SK-MEL-5 (cell line): ENCODE measurements around the gene HILPDA. TPM values are rescaled to one million over a fixed set of nuclear protein-coding genes. Genes with fewer than 3 reads are reported as not detected.
"Not testable (repeated sequence)": the region's sequence is repeated elsewhere in the genome, so short reads cannot be mapped to it uniquely, and the experiment has no call there.

Source experiments
- DNase-seq: peaks from one replicate; pipeline ENCODE4 v3.0.0-alpha.2; 2016; ENCODE audit warnings: low read depth, low spot score
- in situ Hi-C: cut with HindIII; loops from 2 replicates; pipeline ENCODE4 v1.10.0; 2016; ENCODE audit warnings: low sequenced_read_pairs, high pct_unique_total_duplicates, low pct_unique_long_range_greater_than_20kb
- small RNA-seq, 2 experiments: library from RNA; depleted of rRNA; stranded (forward); fragments of <200 nt; gene quantifications; one replicate each; pipeline ENCODE3, GENCODE V24; 2014
- total RNA-seq: library from RNA; depleted of rRNA; stranded (reverse); fragments of >200 nt; shearing (Covaris generic); gene quantifications from 2 replicates; pipeline ENCODE4 v1.2.3, GENCODE V29; 2014; rRNA removed

HILPDA gene
- total RNA-seq, 1 experiment from 2014 or later, result 15.6 TPM

GRCh38 chr7:128507321-128507993, 51.8 kb downstream of the HILPDA start:
- DNase-seq, result peak; percentile 16
- in situ Hi-C loops, result not testable (repeated sequence)

Small RNA genes within 50 kb of the gene (small RNA-seq; reads per million reads assigned to genes)
- 0 reads per million in 2 experiments for gene AC010655.1
- 0 reads per million in 2 experiments for gene AC010655.2
- gene RF00017, result 0 reads per million in 2 experiments
- 0 reads per million in 2 experiments for gene RNU7-54P

Other genes with a start within 250 kb of the HILPDA start
- not detected in 2 replicates for gene LEP, start 214.6 kb upstream of the HILPDA start, total RNA-seq
- gene RBM28, start 112.0 kb upstream of the HILPDA start, total RNA-seq, result 51.5 and 52.7 TPM in 2 replicates
- 0.37 and 0.85 TPM in 2 replicates for gene PRRT4, start 94.2 kb upstream of the HILPDA start, total RNA-seq
- gene IMPDH1, start 45.9 kb upstream of the HILPDA start, total RNA-seq, result 64.3 and 68.3 TPM in 2 replicates
- 55.7 and 58.5 TPM in 2 replicates for gene METTL2B, start 20.9 kb downstream of the HILPDA start, total RNA-seq
- gene GARIN1A, start 216.4 kb downstream of the HILPDA start, total RNA-seq, result 0.21 and 0.82 TPM in 2 replicates